Kidney glomerular epithelial cell (primary cell): ENCODE data around the gene FCHO2.

Experiments used
- DNase-seq: peaks from one replicate; lab custom pipeline; 2025; lab: John Stamatoyannopoulos, UW

The FCHO2 gene

GRCh38 chr5:73135021-73135420 is 179.2 kb downstream of the FCHO2 start:
- no peak for DNase-seq

- peak; percentile 34 for DNase-seq
These were observed 179.7 kb downstream of the FCHO2 start for GRCh38 chr5:73135429-73136054.

- DNase-seq = peak; percentile 29
These were observed 180.3 kb downstream of the FCHO2 start for GRCh38 chr5:73136055-73136562.

- DNase-seq = no peak
These were observed 182.0 kb downstream of the FCHO2 start for GRCh38 chr5:73137563-73138530.

- no peak for DNase-seq
These were observed 183.6 kb downstream of the FCHO2 start for GRCh38 chr5:73139485-73139884.
